CD4-positive, alpha-beta memory T cell (primary cell): ENCODE measurements around the gene GLRA3. TPM values are rescaled to one million over a fixed set of nuclear protein-coding genes. Genes with fewer than 3 reads are reported as not detected.

Experiments used
- CTCF ChIA-PET: fragments of 350-600 bp; sonication (Branson Sonifier 250); formaldehyde crosslinking; loops from one replicate; lab custom pipeline; 2021; ENCODE audit warnings: inconsistent platforms; ENCODE audit not compliant: partially characterized antibody; lab: Charles Lee
- POLR2A ChIA-PET: fragments of 350-600 bp; sonication (Branson Sonifier 250); formaldehyde crosslinking; loops from one replicate; lab custom pipeline; 2021; ENCODE audit not compliant: partially characterized antibody; lab: Charles Lee
- DNase-seq, 5 donors: peaks; one replicate each; pipeline versions ENCODE4 v3.0.0 to v3.0.0-alpha.2; 2020 to 2022; ENCODE audit warnings: mixed read lengths in 1 of 5
- H3K27ac ChIP-seq: one replicate; pipeline ENCODE4 v1.7.0; 2013; ENCODE audit warnings: low read depth, low read length
- H3K27me3 ChIP-seq: 2 replicates; pipeline ENCODE4 v1.7.0; 2013; ENCODE audit warnings: mild to moderate bottlenecking, low read length, moderate library complexity; ENCODE audit not compliant: insufficient read depth
- H3K36me3 ChIP-seq: 2 replicates; pipeline ENCODE4 v1.7.0; 2013; ENCODE audit warnings: mild to moderate bottlenecking, low read length, moderate library complexity; ENCODE audit not compliant: insufficient read depth
- H3K4me1 ChIP-seq: 2 replicates; pipeline ENCODE4 v1.7.0; 2013; ENCODE audit warnings: mild to moderate bottlenecking, low read length, moderate library complexity; ENCODE audit not compliant: insufficient read depth
- H3K4me3 ChIP-seq, 2 donors: one replicate each; pipeline ENCODE4 v1.7.0; 2013; ENCODE audit warnings: low read length in 2 of 2, mild to moderate bottlenecking in 1 of 2
- H3K9me3 ChIP-seq, 2 donors: one replicate each; pipeline ENCODE4 v1.7.0; 2013; ENCODE audit warnings: low read length in 2 of 2, control low read depth in 1 of 2; ENCODE audit not compliant: control insufficient read depth in 1 of 2
- H3K27ac Mint-ChIP-seq, 7 donors: one replicate each; pipeline ENCODE4 v1.8.0; 2020 to 2021; ENCODE audit warnings: mixed read lengths in 7 of 7, mild to moderate bottlenecking in 6 of 7, inconsistent platforms in 3 of 7, moderate library complexity in 3 of 7
- H3K27me3 Mint-ChIP-seq, 2 donors: one replicate each; pipeline ENCODE4 v1.8.0; 2020 to 2021; ENCODE audit warnings: mixed read lengths in 2 of 2
- H3K36me3 Mint-ChIP-seq, 2 donors: one replicate each; pipeline ENCODE4 v1.8.0; 2020 to 2021; ENCODE audit warnings: mixed read lengths in 2 of 2, inconsistent platforms in 1 of 2, mild to moderate bottlenecking in 1 of 2
- H3K4me1 Mint-ChIP-seq, 4 donors: one replicate each; pipeline ENCODE4 v1.8.0; 2020 to 2021; ENCODE audit warnings: mixed read lengths in 4 of 4, mild to moderate bottlenecking in 1 of 4
- H3K4me3 Mint-ChIP-seq, 8 donors: one replicate each; pipeline ENCODE4 v1.8.0; 2020 to 2021; ENCODE audit warnings: mixed read lengths in 8 of 8, mild to moderate bottlenecking in 7 of 8, moderate library complexity in 6 of 8, inconsistent platforms in 3 of 8
- H3K9me3 Mint-ChIP-seq, 8 donors: one replicate each; pipeline ENCODE4 v1.8.0; 2020 to 2021; ENCODE audit warnings: mixed read lengths in 8 of 8, mild to moderate bottlenecking in 5 of 8, inconsistent platforms in 3 of 8, moderate library complexity in 1 of 8
- intact Hi-C: fragments of 100-400 bp; cut with micrococcal nuclease; formaldehyde crosslinking; loops from one replicate; pipeline ENCODE4 v1.15.1; 2023
- polyA plus RNA-seq, 2 donors: library from polyadenylated mRNA; unstranded; fragments of 300-500 nt; fragmentation: Illumina TruSeq; gene quantifications; one replicate each; pipeline ENCODE4 v1.2.3, GENCODE V29; 2021
- total RNA-seq, 2 experiments: library from RNA; stranded (reverse); gene quantifications; one replicate each; pipeline ENCODE4 v1.2.3, GENCODE V29; 2021

The GLRA3 gene
- total and polyA plus RNA-seq, 4 experiments from 2014 or later, result not detected

GRCh38 chr4:174600391-174600790 lies 228.7 kb downstream of the GLRA3 start:
- intact Hi-C loops, result no loop called here
- Histone ChIP-seq H3K36me3 (no peaks in the 10 kb centered on the region), H3K9me3 (no peaks in the 10 kb centered on the region), H3K4me3 (no peak overlapping the region), H3K27ac (no peak overlapping the region), H3K27me3 (no peaks in the 10 kb centered on the region), H3K4me1 (no peaks in the 10 kb centered on the region)
- Mint-ChIP-seq H3K4me3 (no peak overlapping the region), H3K4me1 (no peaks in the 10 kb centered on the region), H3K27ac (no peak overlapping the region), H3K27me3 (no peaks in the 10 kb centered on the region), H3K9me3 (peaks cover 0 to 3% (median 0%) of the 10 kb centered on the region in 8 donors), H3K36me3 (no peaks in the 10 kb centered on the region)
- DNase-seq, result no peak
- CTCF ChIA-PET, result no interaction called here
- POLR2A ChIA-PET, result no interaction called here

- Mint-ChIP-seq H3K27me3 (no peaks in the 10 kb centered on the region), H3K9me3 (peaks cover 0 to 3% (median 0%) of the 10 kb centered on the region in 8 donors), H3K36me3 (no peaks in the 10 kb centered on the region), H3K4me3 (no peak overlapping the region), H3K4me1 (no peaks in the 10 kb centered on the region), H3K27ac (no peak overlapping the region)
- H3K27ac ChIP-seq, result no peak overlapping the region
- H3K36me3 ChIP-seq, result no peaks in the 10 kb centered on the region
- intact Hi-C loops, result no loop called here
- no peak overlapping the region for H3K4me3 ChIP-seq
- H3K4me1 ChIP-seq, result no peaks in the 10 kb centered on the region
- no peaks in the 10 kb centered on the region for H3K27me3 ChIP-seq
- ChIA-PET POLR2A (no interaction called here), CTCF (no interaction called here)
- no peak for DNase-seq
- no peaks in the 10 kb centered on the region for H3K9me3 ChIP-seq
These were observed 230.2 kb downstream of the GLRA3 start for GRCh38 chr4:174598800-174599199.

- ChIA-PET CTCF (no interaction called here), POLR2A (no interaction called here)
- Histone ChIP-seq H3K4me3 (no peak overlapping the region), H3K27me3 (no peaks in the 10 kb centered on the region), H3K36me3 (no peaks in the 10 kb centered on the region), H3K27ac (no peak overlapping the region), H3K9me3 (no peaks in the 10 kb centered on the region), H3K4me1 (no peaks in the 10 kb centered on the region)
- intact Hi-C loops, result no loop called here
- DNase-seq, result no peak
- H3K9me3 Mint-ChIP-seq, result peaks cover 0 to 5% (median 0%) of the 10 kb centered on the region in 8 donors
- H3K27ac Mint-ChIP-seq, result peak overlapping the region in 1 of 7 donors; percentile 2
- no peak overlapping the region for H3K4me3 Mint-ChIP-seq
- no peaks in the 10 kb centered on the region for H3K27me3 Mint-ChIP-seq
- peaks cover 0 to 5% (median 2%) of the 10 kb centered on the region in 4 donors for H3K4me1 Mint-ChIP-seq
- H3K36me3 Mint-ChIP-seq, result no peaks in the 10 kb centered on the region
These were observed 232.5 kb downstream of the GLRA3 start for GRCh38 chr4:174596513-174596912.

- H3K36me3 ChIP-seq, result no peaks in the 10 kb centered on the region
- Mint-ChIP-seq H3K27me3 (no peaks in the 10 kb centered on the region), H3K9me3 (peaks cover 0 to 5% (median 0%) of the 10 kb centered on the region in 8 donors), H3K27ac (no peak overlapping the region), H3K36me3 (no peaks in the 10 kb centered on the region), H3K4me1 (peaks cover 3 to 10% (median 6%) of the 10 kb centered on the region in 4 donors), H3K4me3 (no peak overlapping the region)
- intact Hi-C loops, result no loop called here
- no peaks in the 10 kb centered on the region for H3K27me3 ChIP-seq
- no peak overlapping the region for H3K27ac ChIP-seq
- no peaks in the 10 kb centered on the region for H3K9me3 ChIP-seq
- CTCF ChIA-PET, result no interaction called here
- DNase-seq, result no peak
- no peaks in the 10 kb centered on the region for H3K4me1 ChIP-seq
- H3K4me3 ChIP-seq, result no peak overlapping the region
- POLR2A ChIA-PET, result no interaction called here
These were observed 233.7 kb downstream of the GLRA3 start for GRCh38 chr4:174595141-174595929.

- no peaks in the 10 kb centered on the region for H3K27me3 ChIP-seq
- no peak overlapping the region for H3K27ac ChIP-seq
- H3K4me1 ChIP-seq, result no peaks in the 10 kb centered on the region
- intact Hi-C loops, result no loop called here
- POLR2A ChIA-PET, result no interaction called here
- Mint-ChIP-seq H3K36me3 (no peaks in the 10 kb centered on the region), H3K4me1 (peaks cover 3 to 10% (median 6%) of the 10 kb centered on the region in 4 donors), H3K27me3 (no peaks in the 10 kb centered on the region), H3K27ac (no peak overlapping the region), H3K9me3 (peaks cover 0 to 8% (median 0%) of the 10 kb centered on the region in 8 donors), H3K4me3 (no peak overlapping the region)
- CTCF ChIA-PET, result no interaction called here
- no peaks in the 10 kb centered on the region for H3K9me3 ChIP-seq
- H3K4me3 ChIP-seq, result no peak overlapping the region
- no peak for DNase-seq
- no peaks in the 10 kb centered on the region for H3K36me3 ChIP-seq
These were observed 235.3 kb downstream of the GLRA3 start for GRCh38 chr4:174593701-174594100.

- Histone ChIP-seq H3K4me1 (no peaks in the 10 kb centered on the region), H3K36me3 (no peaks in the 10 kb centered on the region), H3K9me3 (no peaks in the 10 kb centered on the region), H3K27ac (no peak overlapping the region), H3K27me3 (no peaks in the 10 kb centered on the region), H3K4me3 (no peak overlapping the region)
- H3K4me3 Mint-ChIP-seq, result no peak overlapping the region
- no peaks in the 10 kb centered on the region for H3K27me3 Mint-ChIP-seq
- ChIA-PET POLR2A (no interaction called here), CTCF (no interaction called here)
- no peak for DNase-seq
- intact Hi-C loops, result no loop called here
- H3K36me3 Mint-ChIP-seq, result no peaks in the 10 kb centered on the region
- H3K4me1 Mint-ChIP-seq, result peaks cover 3 to 10% (median 6%) of the 10 kb centered on the region in 4 donors
- H3K27ac Mint-ChIP-seq, result no peak overlapping the region
- H3K9me3 Mint-ChIP-seq, result peaks cover 0 to 8% (median 0%) of the 10 kb centered on the region in 8 donors
These were observed 236.1 kb downstream of the GLRA3 start for GRCh38 chr4:174592985-174593335.

- H3K36me3 Mint-ChIP-seq, result no peaks in the 10 kb centered on the region
- Histone ChIP-seq H3K4me1 (no peaks in the 10 kb centered on the region), H3K9me3 (no peaks in the 10 kb centered on the region), H3K27me3 (no peaks in the 10 kb centered on the region), H3K27ac (no peak overlapping the region), H3K36me3 (no peaks in the 10 kb centered on the region), H3K4me3 (no peak overlapping the region)
- intact Hi-C loops, result no loop called here
- peaks cover 0 to 8% (median 0%) of the 10 kb centered on the region in 8 donors for H3K9me3 Mint-ChIP-seq
- H3K4me3 Mint-ChIP-seq, result no peak overlapping the region
- peak overlapping the region in 1 of 7 donors; percentile 37 for H3K27ac Mint-ChIP-seq
- peaks cover 3 to 10% (median 6%) of the 10 kb centered on the region in 4 donors for H3K4me1 Mint-ChIP-seq
- H3K27me3 Mint-ChIP-seq, result no peaks in the 10 kb centered on the region
- no peak for DNase-seq
- POLR2A ChIA-PET, result no interaction called here
- CTCF ChIA-PET, result no interaction called here
These were observed 236.6 kb downstream of the GLRA3 start for GRCh38 chr4:174592256-174592984.
